HAP-1 (cell line): ENCODE results near the gene TAL1.
"Not testable (repeated sequence)": the region's sequence is repeated elsewhere in the genome, so short reads cannot be mapped to it uniquely, and the experiment has no call there.

Source experiments
- DNase-seq, 2 experiments: peaks; one replicate each; pipeline ENCODE4 v3.0.0-alpha.2; 2016 to 2020; ENCODE audit warnings: low spot score in 2 of 2
- H3K27me3 ChIP-seq: fragments of 250-450 bp; sonication (Bioruptor Pico); 2 replicates; pipeline ENCODE4 v1.5.1; 2020; ENCODE audit warnings: low read depth, mild to moderate bottlenecking, moderate library complexity
- H3K36me3 ChIP-seq: fragments of 250-450 bp; sonication (Bioruptor Pico); replicated peaks from 2 replicates; pipeline ENCODE4 v1.5.1; 2020; ENCODE audit warnings: mild to moderate bottlenecking
- H3K4me1 ChIP-seq: fragments of 250-450 bp; sonication (Bioruptor Pico); 2 replicates; pipeline ENCODE4 v1.5.1; 2020; ENCODE audit warnings: mild to moderate bottlenecking
- H3K4me3 ChIP-seq: fragments of 250-450 bp; sonication (Bioruptor Pico); 2 replicates; pipeline ENCODE4 v1.5.1; 2020; ENCODE audit warnings: mild to moderate bottlenecking, moderate library complexity
- H3K9me3 ChIP-seq: fragments of 250-450 bp; sonication (Bioruptor Pico); 2 replicates; pipeline ENCODE4 v1.5.1; 2020; ENCODE audit warnings: mild to moderate bottlenecking, moderate library complexity
- in situ Hi-C: fragments of 300-500 bp; cut with MboI; formaldehyde crosslinking; loops from 3 replicates; pipeline ENCODE4 v1.14.3; 2020; ENCODE audit warnings: low sequenced_read_pairs, inconsistent platforms, mixed read lengths

TAL1 gene

GRCh38 chr1:47232187-47232874, at the start of gene TAL1:
Gene TAL1 (minus strand): TSS chr1:47232225. CDS start chr1:47225888, 6,337 bp downstream.
- peaks cover 11% of the 10 kb centered on the region for H3K4me1 ChIP-seq
- H3K4me3 ChIP-seq: peak within 1 kb of the TSS; percentile 37
- no peaks in the 10 kb centered on the region for H3K36me3 ChIP-seq
- peaks cover 19% of the 10 kb centered on the region for H3K27me3 ChIP-seq
- peak in 1 of 2 experiments; percentile 20 for DNase-seq
- H3K9me3 ChIP-seq: no peaks in the 10 kb centered on the region
- in situ Hi-C loops: no loop called here

GRCh38 chr1:47280142-47280541, 48.1 kb upstream of the TAL1 start:
- peaks cover 57% of the 10 kb centered on the region for H3K36me3 ChIP-seq
- DNase-seq: no peak
- in situ Hi-C loops: no loop called here

GRCh38 chr1:47276850-47277249, 44.8 kb upstream of the TAL1 start:
- Histone ChIP-seq H3K4me3 (no peak overlapping the region), H3K4me1 (no peaks in the 10 kb centered on the region), H3K9me3 (no peaks in the 10 kb centered on the region), H3K27me3 (no peaks in the 10 kb centered on the region), H3K36me3 (peaks cover 53% of the 10 kb centered on the region)
- DNase-seq: no peak
- in situ Hi-C loops: no loop called here

More at GRCh38 chr1:47280142-47280541, 48.1 kb upstream of the TAL1 start:
- Histone ChIP-seq H3K27me3 (no peaks in the 10 kb centered on the region), H3K9me3 (no peaks in the 10 kb centered on the region), H3K4me1 (no peaks in the 10 kb centered on the region), H3K4me3 (no peak overlapping the region)

- H3K4me1 ChIP-seq, H3K4me3 ChIP-seq, in situ Hi-C loops, DNase-seq, H3K27me3 ChIP-seq, H3K9me3 ChIP-seq: not testable (repeated sequence)
- peaks cover 54% of the 10 kb centered on the region for H3K36me3 ChIP-seq
Measured at GRCh38 chr1:47275811-47276210, 43.8 kb upstream of the TAL1 start.

- H3K27me3 ChIP-seq, in situ Hi-C loops, H3K9me3 ChIP-seq, DNase-seq, H3K4me1 ChIP-seq, H3K4me3 ChIP-seq: not testable (repeated sequence)
- H3K36me3 ChIP-seq: peaks cover 50% of the 10 kb centered on the region
Measured at GRCh38 chr1:47265529-47265928, 33.5 kb upstream of the TAL1 start.

GRCh38 chr1:47262787-47263413, 30.9 kb upstream of the TAL1 start:
- in situ Hi-C loops: loop anchor here (5.0 kb wide), 1 partner anchor 71 kb away; the partner anchor contains the start of gene PDZK1IP1
- Histone ChIP-seq H3K9me3 (no peaks in the 10 kb centered on the region), H3K4me1 (no peaks in the 10 kb centered on the region), H3K4me3 (no peak overlapping the region), H3K36me3 (peaks cover 50% of the 10 kb centered on the region), H3K27me3 (no peaks in the 10 kb centered on the region)
- DNase-seq: peak; percentile 47 to 65

GRCh38 chr1:47257224-47257623, 25.2 kb upstream of the TAL1 start:
- Histone ChIP-seq H3K27me3 (no peaks in the 10 kb centered on the region), H3K36me3 (peaks cover 46% of the 10 kb centered on the region), H3K9me3 (no peaks in the 10 kb centered on the region), H3K4me1 (no peaks in the 10 kb centered on the region), H3K4me3 (no peak overlapping the region)
- in situ Hi-C loops: no loop called here
- no peak for DNase-seq

- in situ Hi-C loops: no loop called here
- Histone ChIP-seq H3K4me3 (no peak overlapping the region), H3K36me3 (peaks cover 40% of the 10 kb centered on the region), H3K9me3 (no peaks in the 10 kb centered on the region), H3K27me3 (no peaks in the 10 kb centered on the region), H3K4me1 (no peaks in the 10 kb centered on the region)
- no peak for DNase-seq
Measured at GRCh38 chr1:47252795-47253194, 20.8 kb upstream of the TAL1 start.

GRCh38 chr1:47252369-47252768, 20.3 kb upstream of the TAL1 start:
- Histone ChIP-seq H3K27me3 (no peaks in the 10 kb centered on the region), H3K4me3 (no peak overlapping the region), H3K36me3 (peaks cover 37% of the 10 kb centered on the region), H3K9me3 (no peaks in the 10 kb centered on the region), H3K4me1 (no peaks in the 10 kb centered on the region)
- in situ Hi-C loops: no loop called here
- no peak for DNase-seq

GRCh38 chr1:47249755-47250154, 17.7 kb upstream of the TAL1 start:
- Histone ChIP-seq H3K36me3 (peaks cover 27% of the 10 kb centered on the region), H3K9me3 (no peaks in the 10 kb centered on the region), H3K4me3 (no peak overlapping the region), H3K27me3 (no peaks in the 10 kb centered on the region), H3K4me1 (no peaks in the 10 kb centered on the region)
- no peak for DNase-seq
- in situ Hi-C loops: no loop called here

GRCh38 chr1:47244339-47244862, 12.4 kb upstream of the TAL1 start:
- in situ Hi-C loops: no loop called here

GRCh38 chr1:47243910-47244309, 11.9 kb upstream of the TAL1 start:
- in situ Hi-C loops: no loop called here
- H3K36me3 ChIP-seq: no peaks in the 10 kb centered on the region
- no peak overlapping the region for H3K4me3 ChIP-seq
- no peaks in the 10 kb centered on the region for H3K4me1 ChIP-seq
- no peaks in the 10 kb centered on the region for H3K9me3 ChIP-seq
- no peak for DNase-seq
- peaks cover 6% of the 10 kb centered on the region; the same call in 1 of the 2 replicates for H3K27me3 ChIP-seq

More at GRCh38 chr1:47244339-47244862, 12.4 kb upstream of the TAL1 start:
- DNase-seq: no peak
- no peaks in the 10 kb centered on the region for H3K4me1 ChIP-seq
- no peaks in the 10 kb centered on the region for H3K9me3 ChIP-seq
- H3K4me3 ChIP-seq: no peak overlapping the region
- peaks cover 6% of the 10 kb centered on the region; the same call in 1 of the 2 replicates for H3K27me3 ChIP-seq
- no peaks in the 10 kb centered on the region; the same call in 1 of the 2 replicates for H3K36me3 ChIP-seq

GRCh38 chr1:47241114-47242113, 9.4 kb upstream of the TAL1 start:
- no peaks in the 10 kb centered on the region for H3K9me3 ChIP-seq
- DNase-seq: no peak
- no peak overlapping the region for H3K4me3 ChIP-seq
- H3K27me3 ChIP-seq: peaks cover 6% of the 10 kb centered on the region; the same call in 1 of the 2 replicates
- in situ Hi-C loops: no loop called here
- no peaks in the 10 kb centered on the region for H3K4me1 ChIP-seq
- no peaks in the 10 kb centered on the region for H3K36me3 ChIP-seq
